Measurements from ENCODE around the gene DRD5.
"Not testable (repeated sequence)": the region's sequence is repeated elsewhere in the genome, so short reads cannot be mapped to it uniquely, and the experiment has no call there.

DRD5 gene

DNA sequence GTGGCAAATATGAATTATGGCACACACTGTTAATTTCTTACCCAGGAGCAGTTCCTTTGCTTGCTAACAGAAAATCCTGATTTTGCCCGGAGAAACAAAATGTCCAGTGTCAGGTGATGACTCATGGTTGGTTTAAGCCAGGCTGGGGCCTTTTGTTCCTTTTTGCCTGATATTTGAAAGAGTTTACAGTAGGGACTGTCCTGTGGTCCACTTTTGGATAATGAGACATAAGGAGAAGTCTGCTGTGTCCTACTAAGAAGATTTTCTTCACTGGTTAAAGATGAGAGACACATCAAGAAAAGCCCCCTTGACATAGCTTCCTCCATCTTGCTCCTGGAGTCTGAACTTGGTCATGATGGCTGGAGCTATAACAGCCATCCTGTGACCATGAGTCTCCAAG, 12.1 kb upstream of the DRD5 start:
- H3K27ac ChIP-seq = no peak overlapping the region
- TF ChIP-seq, protein P1, sequence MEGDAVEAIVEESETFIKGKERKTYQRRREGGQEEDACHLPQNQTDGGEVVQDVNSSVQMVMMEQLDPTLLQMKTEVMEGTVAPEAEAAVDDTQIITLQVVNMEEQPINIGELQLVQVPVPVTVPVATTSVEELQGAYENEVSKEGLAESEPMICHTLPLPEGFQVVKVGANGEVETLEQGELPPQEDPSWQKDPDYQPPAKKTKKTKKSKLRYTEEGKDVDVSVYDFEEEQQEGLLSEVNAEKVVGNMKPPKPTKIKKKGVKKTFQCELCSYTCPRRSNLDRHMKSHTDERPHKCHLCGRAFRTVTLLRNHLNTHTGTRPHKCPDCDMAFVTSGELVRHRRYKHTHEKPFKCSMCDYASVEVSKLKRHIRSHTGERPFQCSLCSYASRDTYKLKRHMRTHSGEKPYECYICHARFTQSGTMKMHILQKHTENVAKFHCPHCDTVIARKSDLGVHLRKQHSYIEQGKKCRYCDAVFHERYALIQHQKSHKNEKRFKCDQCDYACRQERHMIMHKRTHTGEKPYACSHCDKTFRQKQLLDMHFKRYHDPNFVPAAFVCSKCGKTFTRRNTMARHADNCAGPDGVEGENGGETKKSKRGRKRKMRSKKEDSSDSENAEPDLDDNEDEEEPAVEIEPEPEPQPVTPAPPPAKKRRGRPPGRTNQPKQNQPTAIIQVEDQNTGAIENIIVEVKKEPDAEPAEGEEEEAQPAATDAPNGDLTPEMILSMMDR (conservative IDR thresholded peaks at IDR 0.05) = no peak
- TF ChIP-seq ZFX (IDR thresholded peaks at IDR 0.05) = no peak

DNA sequence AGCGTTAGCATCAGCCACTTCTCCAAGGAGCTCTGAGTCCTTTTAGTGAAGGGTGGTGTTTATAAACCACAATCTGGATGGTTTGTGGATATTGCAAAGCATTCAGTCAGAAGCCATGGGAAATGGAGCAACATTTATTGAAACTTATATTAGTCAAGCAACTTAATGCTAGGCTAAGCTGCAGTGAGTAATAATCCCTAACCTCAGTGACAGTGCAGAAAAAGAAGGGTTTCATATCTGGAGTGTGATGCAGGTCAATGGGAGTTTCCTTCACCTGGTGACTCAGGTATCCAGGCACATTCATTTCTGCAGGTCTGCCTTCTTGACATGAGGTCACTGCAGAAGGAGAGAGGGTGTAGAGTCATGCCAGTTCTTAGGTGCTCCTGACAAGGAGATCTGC, 10.4 kb upstream of the DRD5 start:
- H3K27ac ChIP-seq = no peak overlapping the region
- TF ChIP-seq, protein P1 (conservative IDR thresholded peaks at IDR 0.05) = no peak
- no peak for TF ChIP-seq ZFX (IDR thresholded peaks at IDR 0.05)

DNA sequence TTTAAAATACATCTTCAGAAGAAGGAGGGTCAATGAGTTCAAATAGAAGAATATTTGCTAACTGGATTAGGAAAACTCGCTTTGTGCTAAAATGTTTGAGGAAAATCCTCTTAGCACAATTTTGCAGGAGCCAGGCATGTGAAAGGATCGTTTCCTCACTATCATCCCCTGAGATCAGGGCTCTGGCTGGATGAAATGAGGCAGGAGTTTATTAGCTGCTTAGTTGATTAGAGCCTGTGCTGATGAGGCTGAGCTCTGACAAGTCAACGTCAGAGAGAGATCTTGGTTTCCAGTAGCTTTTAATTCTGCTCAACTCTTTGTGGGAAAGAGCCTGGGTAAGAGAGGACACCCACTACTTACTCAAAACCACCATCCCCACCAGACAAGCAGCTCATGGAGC, 8.0 kb upstream of the DRD5 start:
- TF ChIP-seq ZFX (IDR thresholded peaks at IDR 0.05) = no peak
- TF ChIP-seq, protein P1 (conservative IDR thresholded peaks at IDR 0.05) = no peak
- no peak overlapping the region for H3K27ac ChIP-seq

DNA sequence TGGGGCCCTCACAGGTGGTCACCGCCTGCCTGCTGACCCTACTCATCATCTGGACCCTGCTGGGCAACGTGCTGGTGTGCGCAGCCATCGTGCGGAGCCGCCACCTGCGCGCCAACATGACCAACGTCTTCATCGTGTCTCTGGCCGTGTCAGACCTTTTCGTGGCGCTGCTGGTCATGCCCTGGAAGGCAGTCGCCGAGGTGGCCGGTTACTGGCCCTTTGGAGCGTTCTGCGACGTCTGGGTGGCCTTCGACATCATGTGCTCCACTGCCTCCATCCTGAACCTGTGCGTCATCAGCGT, 652 bp downstream of the DRD5 start:
- TF ChIP-seq, protein P1 (conservative IDR thresholded peaks at IDR 0.05) = no peak
- no peak for TF ChIP-seq ZFX (IDR thresholded peaks at IDR 0.05)
- H3K27ac ChIP-seq = no peak overlapping the region

DNA sequence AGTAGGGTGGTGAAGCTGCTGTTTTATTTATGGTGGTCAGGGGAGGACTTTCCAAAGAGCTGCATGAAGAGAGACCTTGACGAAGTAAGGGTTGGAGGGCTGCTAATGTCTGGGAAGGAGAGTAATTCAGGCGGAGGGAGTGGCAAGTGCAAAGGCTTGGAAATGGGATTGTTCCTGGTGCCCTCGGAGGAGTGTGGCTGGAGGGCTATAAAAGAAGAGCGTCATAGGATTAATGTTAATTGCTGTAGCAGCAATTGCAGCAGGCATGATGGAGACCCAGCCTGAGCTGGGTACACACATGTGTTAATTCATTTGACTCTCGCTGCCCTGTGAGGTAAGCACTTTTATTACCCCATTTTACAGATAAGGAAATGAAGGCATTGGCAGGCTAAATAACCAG, 4.5 kb downstream of the DRD5 start:
- H3K27ac ChIP-seq = not testable (repeated sequence)

DNA sequence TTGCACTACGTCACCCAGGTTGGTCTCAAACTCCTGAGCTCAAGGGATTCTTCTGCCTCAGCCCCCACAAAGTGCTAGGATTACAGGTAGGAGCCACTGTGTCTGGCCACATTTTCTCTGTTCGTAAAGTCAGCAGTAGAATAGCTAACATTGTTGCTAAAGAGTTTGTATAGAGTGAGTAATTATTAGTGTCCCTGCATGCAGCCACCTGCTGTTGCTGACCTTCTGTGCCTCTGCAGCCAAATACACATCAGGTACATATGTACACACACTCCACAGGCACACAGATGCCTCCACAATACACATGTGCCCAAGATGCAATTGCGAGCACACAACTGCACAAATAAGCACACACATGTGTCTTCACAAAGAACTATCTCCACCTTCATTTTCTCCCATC, 10.9 kb downstream of the DRD5 start:
- TF ChIP-seq ZFX (IDR thresholded peaks at IDR 0.05) = no peak
- TF ChIP-seq, protein P1 (conservative IDR thresholded peaks at IDR 0.05) = no peak
- H3K27ac ChIP-seq = no peak overlapping the region

DNA sequence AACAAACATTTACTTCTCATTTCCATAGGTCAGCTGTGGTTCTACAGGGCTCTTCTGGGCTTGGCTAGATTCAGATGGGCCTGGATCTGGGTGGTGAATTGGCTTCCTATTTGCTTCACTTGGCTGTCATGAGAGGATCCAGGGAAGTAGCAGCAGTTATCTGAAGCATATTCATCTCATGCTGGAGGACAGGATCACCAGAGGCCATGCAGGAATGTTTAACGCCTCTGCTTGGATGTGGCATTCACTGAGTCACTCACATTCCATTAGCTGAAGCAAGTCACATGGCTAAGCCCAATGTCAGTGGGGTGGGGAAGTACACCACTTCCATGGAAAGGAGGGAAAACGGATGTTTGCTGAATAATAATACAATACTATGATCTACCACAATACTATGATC, 15.2 kb downstream of the DRD5 start:
- not testable (repeated sequence) for H3K27ac ChIP-seq

DNA sequence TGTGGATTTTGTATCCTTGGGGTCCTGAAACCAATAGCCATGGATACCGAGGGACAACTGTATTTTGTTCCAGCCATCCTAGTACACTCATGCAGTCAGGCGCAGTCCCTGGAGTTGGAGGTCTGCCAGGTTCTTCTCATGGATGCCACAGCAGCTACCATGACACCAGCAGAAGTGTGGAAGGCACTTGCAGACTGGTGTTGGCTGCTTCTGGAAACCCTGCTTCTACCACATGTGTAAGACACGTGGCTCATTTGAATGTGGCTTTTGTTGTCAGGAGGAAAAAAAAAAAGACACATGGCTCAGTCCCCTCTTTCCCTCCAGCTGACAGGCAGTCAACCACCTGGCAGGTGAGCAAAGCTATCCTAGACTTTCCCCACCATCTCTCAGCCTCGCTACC, 19.4 kb downstream of the DRD5 start:
- TF ChIP-seq ZFX (IDR thresholded peaks at IDR 0.05) = no peak
- TF ChIP-seq, protein P1 (conservative IDR thresholded peaks at IDR 0.05) = no peak
- H3K27ac ChIP-seq = no peak overlapping the region

DNA sequence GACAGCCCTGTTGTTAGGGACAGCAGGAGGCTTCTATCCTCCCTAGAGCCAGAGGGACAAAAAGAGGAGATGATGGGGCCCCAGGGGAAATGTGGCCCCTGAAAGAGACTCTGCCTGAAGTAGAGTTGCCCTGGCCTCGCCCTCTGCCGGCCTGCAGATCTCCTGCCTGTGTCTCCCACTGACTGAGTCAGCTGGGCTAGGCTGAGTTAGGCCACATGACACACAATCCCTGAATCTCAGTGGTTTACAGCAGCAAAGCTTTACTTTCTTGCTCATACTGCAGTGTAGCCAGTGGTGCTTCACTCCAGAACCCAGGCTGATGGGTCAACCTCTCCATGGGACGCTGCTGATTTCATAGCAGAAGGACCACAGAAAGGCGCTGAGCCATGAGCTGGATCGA, 23.5 kb downstream of the DRD5 start:
- TF ChIP-seq ZFX (IDR thresholded peaks at IDR 0.05) = no peak
- TF ChIP-seq, protein P1 (conservative IDR thresholded peaks at IDR 0.05) = no peak
- no peak overlapping the region for H3K27ac ChIP-seq

All from C4-2B (cell line).